ENCODE data around the gene HOXA7. TPM values are rescaled to one million over a fixed set of nuclear protein-coding genes. Genes with fewer than 3 reads are reported as not detected.
A peak's percentile ranks its signal among the peaks of the same experiment; 100 is the strongest.

The HOXA7 gene
- total and polyA plus RNA-seq, 2 experiments from 2014 or later, result 6.6 to 15.8 TPM

- Histone ChIP-seq H3K27me3 (replicated peaks; ENCODE audit: insufficient read depth) (no peaks in the 10 kb centered on the region), H3K36me3 (ENCODE audit: low read depth) (peaks cover 4% of the 10 kb centered on the region; the same call in 1 of the 2 replicates), H3K9me2 (ENCODE audit: insufficient read depth) (no peaks in the 10 kb centered on the region), H3K4me3 (peak overlapping the region; percentile 83), H3F3A (ENCODE audit: insufficient read depth) (peaks cover 11% of the 10 kb centered on the region), H3K79me2 (ENCODE audit: insufficient read depth) (peaks cover 100% of the 10 kb centered on the region), H2AFZ (no peak overlapping the region), H3K9me3 (ENCODE audit: low read depth) (no peaks in the 10 kb centered on the region), H3K4me1 (ENCODE audit: insufficient read depth) (peaks cover 17% of the 10 kb centered on the region), H3K27ac (peak overlapping the region; percentile 99), H4K20me1 (ENCODE audit: insufficient read depth) (no peaks in the 10 kb centered on the region), H3K9ac (peak overlapping the region; percentile 98), H3K4me2 (ENCODE audit: unreplicated experiment) (peak overlapping the region; percentile 100)
- DNase-seq, result no peak
- 2% methylated on average over 11 of the region's 11 CpGs for whole genome bisulfite sequencing, 2 experiments (ENCODE audit: low coverage in 1 of 2, low lambda C conversion rate in 2 of 2, missing lambda C conversion rate in 2 of 2)
- TF ChIP-seq EZH2phosphoT487 (IDR thresholded peaks at IDR 0.05; ENCODE audit: insufficient read depth, low read depth), result peak; percentile 71; the same call in 1 of the 2 replicates
- no peak for TF ChIP-seq EZH2 (IDR thresholded peaks at IDR 0.05; ENCODE audit: insufficient read depth, poor library complexity, severe bottlenecking)
- in situ Hi-C loops (cut with MboI), result loop anchor here (10.0 kb wide), 1 partner anchor 1316 kb away; no protein-coding TSS in a partner anchor
Observed at GRCh38 chr7:27170426-27171324, 14.2 kb upstream of the HOXA7 start.

GRCh38 chr7:27169658-27170425, 13.4 kb upstream of the HOXA7 start:
- H3K4me2 ChIP-seq (ENCODE audit: unreplicated experiment), result peak overlapping the region; percentile 100

GRCh38 chr7:27168265-27168947, 11.9 kb upstream of the HOXA7 start:
- H3K27me3 ChIP-seq (replicated peaks; ENCODE audit: insufficient read depth), result no peaks in the 10 kb centered on the region

More at GRCh38 chr7:27169658-27170425, 13.4 kb upstream of the HOXA7 start:
- Histone ChIP-seq H3K9ac (peak overlapping the region; percentile 98), H3K4me3 (peak overlapping the region; percentile 83), H3K36me3 (ENCODE audit: low read depth) (peaks cover 4% of the 10 kb centered on the region; the same call in 1 of the 2 replicates), H3K79me2 (ENCODE audit: insufficient read depth) (peaks cover 100% of the 10 kb centered on the region), H3K27me3 (replicated peaks; ENCODE audit: insufficient read depth) (no peaks in the 10 kb centered on the region), H3K4me1 (ENCODE audit: insufficient read depth) (peaks cover 10% of the 10 kb centered on the region), H3F3A (ENCODE audit: insufficient read depth) (peaks cover 11% of the 10 kb centered on the region), H4K20me1 (ENCODE audit: insufficient read depth) (no peaks in the 10 kb centered on the region), H3K27ac (peak overlapping the region; percentile 99), H2AFZ (no peak overlapping the region), H3K9me3 (ENCODE audit: low read depth) (no peaks in the 10 kb centered on the region), H3K9me2 (ENCODE audit: insufficient read depth) (no peaks in the 10 kb centered on the region)
- in situ Hi-C loops (cut with MboI), result loop anchor here (10.0 kb wide), 2 partner anchors 975 to 1315 kb away; no protein-coding TSS in a partner anchor
- peak; percentile 79 for DNase-seq
- TF ChIP-seq EZH2 (IDR thresholded peaks at IDR 0.05; ENCODE audit: insufficient read depth, poor library complexity, severe bottlenecking) (no peak), EZH2phosphoT487 (IDR thresholded peaks at IDR 0.05; ENCODE audit: insufficient read depth, low read depth) (no peak; the same call in 1 of the 2 replicates)
- WGBS, 2 experiments (ENCODE audit: low coverage in 1 of 2, low lambda C conversion rate in 2 of 2, missing lambda C conversion rate in 2 of 2), result 1 to 3% methylated on average over 24 to 46 of the region's 46 CpGs

More at GRCh38 chr7:27168265-27168947, 11.9 kb upstream of the HOXA7 start:
- Histone ChIP-seq H3K9me2 (ENCODE audit: insufficient read depth) (no peaks in the 10 kb centered on the region), H4K20me1 (ENCODE audit: insufficient read depth) (no peaks in the 10 kb centered on the region), H3K9me3 (ENCODE audit: low read depth) (no peaks in the 10 kb centered on the region), H3K27ac (peak overlapping the region; percentile 99), H3F3A (ENCODE audit: insufficient read depth) (peaks cover 11% of the 10 kb centered on the region), H3K4me1 (ENCODE audit: insufficient read depth) (peaks cover 7% of the 10 kb centered on the region), H3K4me2 (ENCODE audit: unreplicated experiment) (peak overlapping the region; percentile 100), H3K79me2 (ENCODE audit: insufficient read depth) (peaks cover 100% of the 10 kb centered on the region), H3K36me3 (ENCODE audit: low read depth) (peaks cover 5% of the 10 kb centered on the region; the same call in 1 of the 2 replicates), H3K9ac (peak overlapping the region; percentile 98), H3K4me3 (peak overlapping the region; percentile 83), H2AFZ (peak overlapping the region; percentile 41; the same call in 1 of the 2 replicates)
- WGBS, 2 experiments (ENCODE audit: low coverage in 1 of 2, low lambda C conversion rate in 2 of 2, missing lambda C conversion rate in 2 of 2), result 2 to 3% methylated on average over 25 of the region's 25 CpGs
- DNase-seq, result peak; percentile 79
- TF ChIP-seq EZH2phosphoT487 (IDR thresholded peaks at IDR 0.05; ENCODE audit: insufficient read depth, low read depth) (no peak), EZH2 (IDR thresholded peaks at IDR 0.05; ENCODE audit: insufficient read depth, poor library complexity, severe bottlenecking) (no peak)
- in situ Hi-C loops (cut with MboI), result loop anchor here (10.0 kb wide), 1 partner anchor 974 kb away; no protein-coding TSS in a partner anchor
